Astrocyte (in vitro differentiated cells and primary cell): Measurements from ENCODE around the gene LRRC55. TPM values are rescaled to one million over a fixed set of nuclear protein-coding genes. Genes with fewer than 3 reads are reported as not detected.
A peak's percentile ranks its signal among the peaks of the same experiment; 100 is the strongest.

Experiments
- DNase-seq: peaks from one replicate; pipeline ENCODE4 v3.0.0-alpha.2; 2010; ENCODE audit warnings: low read depth
- FAIRE-seq: peaks from 2 replicates; lab custom pipeline; 2011; peaks lifted over from hg19 to GRCh38; lab: Jason Lieb, UNC
- H2AFZ ChIP-seq: 2 replicates; pipeline ENCODE4 v1.6.0; 2012; ENCODE audit warnings: low read depth, low read length, inconsistent platforms
- H3K27ac ChIP-seq: 2 replicates; pipeline ENCODE4 v1.5.1; 2011; ENCODE audit warnings: low read depth, low read length, inconsistent platforms
- H3K27me3 ChIP-seq: 2 replicates; pipeline ENCODE4 v1.6.0; 2011; ENCODE audit warnings: low read length, inconsistent platforms; ENCODE audit not compliant: insufficient read depth
- H3K36me3 ChIP-seq: 2 replicates; pipeline ENCODE4 v1.5.1; 2011; ENCODE audit warnings: low read length, inconsistent platforms; ENCODE audit not compliant: insufficient read depth
- H3K4me1 ChIP-seq: 2 replicates; pipeline ENCODE4 v1.5.1; 2011; ENCODE audit warnings: low read length, inconsistent platforms; ENCODE audit not compliant: insufficient read depth
- H3K4me2 ChIP-seq: 2 replicates; pipeline ENCODE4 v1.6.0; 2012; ENCODE audit warnings: low read length, inconsistent platforms
- H3K4me3 ChIP-seq: 2 replicates; pipeline ENCODE4 v1.5.1; 2011; ENCODE audit warnings: low read depth, mild to moderate bottlenecking, low read length, inconsistent platforms; ENCODE audit not compliant: insufficient read depth
- H3K79me2 ChIP-seq: 2 replicates; pipeline ENCODE4 v1.6.0; 2012; ENCODE audit warnings: mild to moderate bottlenecking, low read length, inconsistent platforms; ENCODE audit not compliant: insufficient read depth
- H3K9ac ChIP-seq: 2 replicates; pipeline ENCODE4 v1.6.0; 2012; ENCODE audit warnings: mild to moderate bottlenecking, low read length, inconsistent platforms
- H3K9me3 ChIP-seq: 2 replicates; pipeline ENCODE4 v1.5.1; 2012; ENCODE audit warnings: low read depth, mild to moderate bottlenecking, low read length, inconsistent platforms; ENCODE audit not compliant: insufficient read depth
- H4K20me1 ChIP-seq: 2 replicates; pipeline ENCODE4 v1.6.0; 2012; ENCODE audit warnings: low read length, inconsistent platforms; ENCODE audit not compliant: insufficient read depth
- H3K27ac Mint-ChIP-seq: one replicate; pipeline ENCODE4 v1.8.0; 2021; ENCODE audit warnings: mild to moderate bottlenecking, mixed read lengths; ENCODE audit not compliant: unreplicated experiment
- H3K27me3 Mint-ChIP-seq: one replicate; pipeline ENCODE4 v1.8.0; 2021; ENCODE audit warnings: low read depth, mixed read lengths; ENCODE audit not compliant: unreplicated experiment
- H3K36me3 Mint-ChIP-seq: one replicate; pipeline ENCODE4 v1.8.0; 2021; ENCODE audit warnings: low read depth, mixed read lengths; ENCODE audit not compliant: unreplicated experiment
- H3K4me1 Mint-ChIP-seq: one replicate; pipeline ENCODE4 v1.8.0; 2021; ENCODE audit warnings: low read depth, mixed read lengths; ENCODE audit not compliant: unreplicated experiment
- H3K4me3 Mint-ChIP-seq: one replicate; pipeline ENCODE4 v1.8.0; 2021; ENCODE audit warnings: mild to moderate bottlenecking, moderate library complexity, mixed read lengths; ENCODE audit not compliant: unreplicated experiment
- H3K9me3 Mint-ChIP-seq: one replicate; pipeline ENCODE4 v1.8.0; 2021; ENCODE audit warnings: mild to moderate bottlenecking, mixed read lengths; ENCODE audit not compliant: unreplicated experiment
- CTCF ChIP-seq: IDR thresholded peaks from 2 replicates; pipeline ENCODE4 v1.5.1; 2011; ENCODE audit warnings: low read depth, mild to moderate bottlenecking, inconsistent platforms, low read length, moderate library complexity; ENCODE audit not compliant: insufficient read depth
- EZH2 ChIP-seq: IDR thresholded peaks from 2 replicates; pipeline ENCODE4 v1.6.1; 2012; ENCODE audit warnings: mild to moderate bottlenecking, low read length, inconsistent platforms; ENCODE audit not compliant: insufficient read depth
- total RNA-seq: library from RNA; stranded (reverse); gene quantifications from 2 replicates; pipeline ENCODE4 v1.2.1, GENCODE V29; 2021

The LRRC55 gene
- total RNA-seq, 1 donor from 2014 or later, result not detected

- H3K9ac ChIP-seq, result no peak overlapping the region
- no peak overlapping the region for H3K4me2 ChIP-seq
- H3K27ac ChIP-seq, result no peak overlapping the region
- H3K4me3 Mint-ChIP-seq, result no peak overlapping the region
- H4K20me1 ChIP-seq, result no peaks in the 10 kb centered on the region
- FAIRE-seq, result no peak
- H2AFZ ChIP-seq, result no peak overlapping the region
- H3K9me3 ChIP-seq, result no peaks in the 10 kb centered on the region
- no peaks in the 10 kb centered on the region for H3K4me1 ChIP-seq
- H3K4me1 Mint-ChIP-seq, result peaks cover 14% of the 10 kb centered on the region
- H3K9me3 Mint-ChIP-seq, result peaks cover 5% of the 10 kb centered on the region
- TF ChIP-seq EZH2 (no peak), CTCF (no peak)
- no peaks in the 10 kb centered on the region for H3K79me2 ChIP-seq
- H3K4me3 ChIP-seq, result no peak overlapping the region
- H3K27ac Mint-ChIP-seq, result no peak overlapping the region
- H3K36me3 ChIP-seq, result no peaks in the 10 kb centered on the region
- peaks cover 18% of the 10 kb centered on the region for H3K27me3 Mint-ChIP-seq
- H3K36me3 Mint-ChIP-seq, result peaks cover 1% of the 10 kb centered on the region
- no peak for DNase-seq
- peaks cover 11% of the 10 kb centered on the region for H3K27me3 ChIP-seq
These were observed 25.4 kb downstream of the LRRC55 start for GRCh38 chr11:57207168-57207567.

- peaks cover 13% of the 10 kb centered on the region for H3K4me1 Mint-ChIP-seq
- Histone ChIP-seq H4K20me1 (no peaks in the 10 kb centered on the region), H3K4me3 (no peak overlapping the region), H3K9me3 (no peaks in the 10 kb centered on the region), H3K27ac (no peak overlapping the region), H3K36me3 (no peaks in the 10 kb centered on the region), H3K4me2 (no peak overlapping the region), H3K9ac (no peak overlapping the region), H3K27me3 (no peaks in the 10 kb centered on the region), H3K4me1 (peaks cover 16% of the 10 kb centered on the region), H3K79me2 (no peaks in the 10 kb centered on the region), H2AFZ (no peak overlapping the region)
- TF ChIP-seq EZH2, result no peak
- TF ChIP-seq CTCF, result no peak
- H3K36me3 Mint-ChIP-seq, result peaks cover 1% of the 10 kb centered on the region
- FAIRE-seq, result no peak
- peak overlapping the region; percentile 16 for H3K27ac Mint-ChIP-seq
- peaks cover 5% of the 10 kb centered on the region for H3K9me3 Mint-ChIP-seq
- H3K4me3 Mint-ChIP-seq, result no peak overlapping the region
- H3K27me3 Mint-ChIP-seq, result peaks cover 10% of the 10 kb centered on the region
- DNase-seq, result no peak
These were observed 29.0 kb downstream of the LRRC55 start for GRCh38 chr11:57210781-57211180.

GRCh38 chr11:57213342-57214097 is 31.8 kb downstream of the LRRC55 start:
- H3K4me3 Mint-ChIP-seq, result no peak overlapping the region
- TF ChIP-seq CTCF, result no peak
- no peak for TF ChIP-seq EZH2
- no peaks in the 10 kb centered on the region for H3K79me2 ChIP-seq
- peaks cover 2% of the 10 kb centered on the region for H3K27me3 Mint-ChIP-seq
- H4K20me1 ChIP-seq, result no peaks in the 10 kb centered on the region
- FAIRE-seq (peak; percentile 59), DNase-seq (peak; percentile 56)
- peak overlapping the region; percentile 29 for H2AFZ ChIP-seq
- H3K9ac ChIP-seq, result peak overlapping the region; percentile 15
- H3K4me1 Mint-ChIP-seq, result peaks cover 13% of the 10 kb centered on the region
- no peaks in the 10 kb centered on the region for H3K9me3 ChIP-seq
- H3K27ac ChIP-seq, result no peak overlapping the region
- no peaks in the 10 kb centered on the region for H3K36me3 Mint-ChIP-seq
- H3K27me3 ChIP-seq, result no peaks in the 10 kb centered on the region
- H3K4me3 ChIP-seq, result no peak overlapping the region
- no peaks in the 10 kb centered on the region for H3K36me3 ChIP-seq
- peaks cover 2% of the 10 kb centered on the region for H3K9me3 Mint-ChIP-seq
- H3K4me1 ChIP-seq, result peaks cover 16% of the 10 kb centered on the region
- peak overlapping the region; percentile 74 for H3K4me2 ChIP-seq
- H3K27ac Mint-ChIP-seq, result no peak overlapping the region
